ENCODE data around the gene ZNF407.
"Not testable (repeated sequence)": the region's sequence is repeated elsewhere in the genome, so short reads cannot be mapped to it uniquely, and the experiment has no call there.

- not testable (repeated sequence) for TF ChIP-seq ELF4 (IDR thresholded peaks at IDR 0.05); FOXM1 (IDR thresholded peaks at IDR 0.05; ENCODE audit: borderline replicate concordance); SUZ12 (IDR thresholded peaks at IDR 0.05); ZNF384 (IDR thresholded peaks at IDR 0.05); LEF1 (IDR thresholded peaks at IDR 0.05; ENCODE audit: borderline replicate concordance); HDGF (IDR thresholded peaks at IDR 0.05; ENCODE audit: borderline replicate concordance); SP1 (IDR thresholded peaks at IDR 0.05); L3MBTL2 (conservative IDR thresholded peaks at IDR 0.05); BHLHE40 (IDR thresholded peaks at IDR 0.05; ENCODE audit: borderline replicate concordance); NFRKB (IDR thresholded peaks at IDR 0.05); TARDBP (IDR thresholded peaks at IDR 0.05); ARNT (IDR thresholded peaks at IDR 0.05); FOXK2 (IDR thresholded peaks at IDR 0.05); PKNOX1 (IDR thresholded peaks at IDR 0.05)
Measured at GRCh38 chr18:75085676-75086075, 488.0 kb downstream of the ZNF407 start.
